ES-I3 (cell line): ENCODE data around the gene DSG4.

Experiments used
- H3K36me3 ChIP-seq: 2 replicates; pipeline ENCODE4 v1.6.1; 2013; ENCODE audit warnings: mild to moderate bottlenecking, low read length, control low read depth, moderate library complexity; ENCODE audit not compliant: insufficient read depth
- H3K4me1 ChIP-seq: 2 replicates; pipeline ENCODE4 v1.6.1; 2013; ENCODE audit warnings: mild to moderate bottlenecking, control low read depth, low read length; ENCODE audit not compliant: insufficient read depth
- H3K9ac ChIP-seq: 2 replicates; pipeline ENCODE4 v1.6.1; 2013; ENCODE audit warnings: low read depth, mild to moderate bottlenecking, low read length, moderate library complexity
- H3K9me3 ChIP-seq: 2 replicates; pipeline ENCODE4 v1.6.1; 2013; ENCODE audit warnings: mild to moderate bottlenecking, low read length, moderate library complexity; ENCODE audit not compliant: control insufficient read depth, insufficient read depth

The DSG4 gene

GRCh38 chr18:31420524-31420923, 43.9 kb downstream of the DSG4 start:
- Histone ChIP-seq H3K36me3 (no peaks in the 10 kb centered on the region), H3K9me3 (no peaks in the 10 kb centered on the region), H3K4me1 (peaks cover 6% of the 10 kb centered on the region; the same call in 1 of the 2 replicates), H3K9ac (no peak overlapping the region)

- H3K4me1 ChIP-seq = peaks cover 8% of the 10 kb centered on the region
- H3K36me3 ChIP-seq = no peaks in the 10 kb centered on the region
- no peak overlapping the region for H3K9ac ChIP-seq
These were observed 47.9 kb downstream of the DSG4 start for GRCh38 chr18:31424383-31424988.

GRCh38 chr18:31426021-31426420, 49.4 kb downstream of the DSG4 start:
- H3K36me3 ChIP-seq = no peaks in the 10 kb centered on the region

More at GRCh38 chr18:31424383-31424988, 47.9 kb downstream of the DSG4 start:
- no peaks in the 10 kb centered on the region for H3K9me3 ChIP-seq

GRCh38 chr18:31426871-31427406, 50.4 kb downstream of the DSG4 start:
- Histone ChIP-seq H3K4me1 (peaks cover 17% of the 10 kb centered on the region), H3K9me3 (no peaks in the 10 kb centered on the region), H3K36me3 (no peaks in the 10 kb centered on the region), H3K9ac (no peak overlapping the region)

More at GRCh38 chr18:31426021-31426420, 49.4 kb downstream of the DSG4 start:
- Histone ChIP-seq H3K9ac (no peak overlapping the region), H3K4me1 (peaks cover 17% of the 10 kb centered on the region), H3K9me3 (no peaks in the 10 kb centered on the region)

GRCh38 chr18:31428211-31428610, 51.6 kb downstream of the DSG4 start:
- no peak overlapping the region for H3K9ac ChIP-seq
- no peaks in the 10 kb centered on the region for H3K36me3 ChIP-seq
- no peaks in the 10 kb centered on the region for H3K9me3 ChIP-seq
- peaks cover 17% of the 10 kb centered on the region for H3K4me1 ChIP-seq

- Histone ChIP-seq H3K36me3 (no peaks in the 10 kb centered on the region), H3K9ac (no peak overlapping the region), H3K4me1 (peaks cover 11% of the 10 kb centered on the region), H3K9me3 (no peaks in the 10 kb centered on the region)
These were observed 53.0 kb downstream of the DSG4 start for GRCh38 chr18:31429623-31430022.

GRCh38 chr18:31430072-31430471, 53.5 kb downstream of the DSG4 start:
- Histone ChIP-seq H3K36me3 (no peaks in the 10 kb centered on the region), H3K9ac (no peak overlapping the region), H3K9me3 (no peaks in the 10 kb centered on the region), H3K4me1 (peaks cover 11% of the 10 kb centered on the region)

GRCh38 chr18:31430554-31430953, 54.0 kb downstream of the DSG4 start:
- H3K9me3 ChIP-seq = no peaks in the 10 kb centered on the region
- H3K36me3 ChIP-seq = no peaks in the 10 kb centered on the region
- H3K4me1 ChIP-seq = peaks cover 11% of the 10 kb centered on the region
- H3K9ac ChIP-seq = no peak overlapping the region

GRCh38 chr18:31432316-31432715, 55.7 kb downstream of the DSG4 start:
- no peaks in the 10 kb centered on the region for H3K36me3 ChIP-seq
- peaks cover 11% of the 10 kb centered on the region for H3K4me1 ChIP-seq
- H3K9ac ChIP-seq = no peak overlapping the region
- no peaks in the 10 kb centered on the region for H3K9me3 ChIP-seq

- no peak overlapping the region for H3K9ac ChIP-seq
- H3K4me1 ChIP-seq = no peaks in the 10 kb centered on the region
- H3K36me3 ChIP-seq = no peaks in the 10 kb centered on the region
- H3K9me3 ChIP-seq = no peaks in the 10 kb centered on the region
These were observed 60.2 kb downstream of the DSG4 start for GRCh38 chr18:31436825-31437224.

- Histone ChIP-seq H3K4me1 (no peaks in the 10 kb centered on the region), H3K36me3 (no peaks in the 10 kb centered on the region), H3K9ac (no peak overlapping the region), H3K9me3 (no peaks in the 10 kb centered on the region)
These were observed 61.8 kb downstream of the DSG4 start for GRCh38 chr18:31438402-31438801.

- Histone ChIP-seq H3K9ac (no peak overlapping the region), H3K4me1 (no peaks in the 10 kb centered on the region), H3K36me3 (no peaks in the 10 kb centered on the region), H3K9me3 (no peaks in the 10 kb centered on the region)
These were observed 63.3 kb downstream of the DSG4 start for GRCh38 chr18:31439807-31440325.

GRCh38 chr18:31440787-31441186, 64.2 kb downstream of the DSG4 start:
- Histone ChIP-seq H3K9me3 (no peaks in the 10 kb centered on the region), H3K36me3 (no peaks in the 10 kb centered on the region), H3K4me1 (no peaks in the 10 kb centered on the region), H3K9ac (no peak overlapping the region)

GRCh38 chr18:31441493-31441892, 64.9 kb downstream of the DSG4 start:
- Histone ChIP-seq H3K9me3 (no peaks in the 10 kb centered on the region), H3K36me3 (no peaks in the 10 kb centered on the region), H3K4me1 (no peaks in the 10 kb centered on the region), H3K9ac (no peak overlapping the region)

- no peak overlapping the region for H3K9ac ChIP-seq
- no peaks in the 10 kb centered on the region for H3K4me1 ChIP-seq
- H3K9me3 ChIP-seq = no peaks in the 10 kb centered on the region
- H3K36me3 ChIP-seq = no peaks in the 10 kb centered on the region
These were observed 67.6 kb downstream of the DSG4 start for GRCh38 chr18:31444142-31444541.
